T-helper 2 cell treated with Interferon-gamma antibody and Interleukin-4, amounts not matched to agents 5 μg/mL and 100 μg/mL, for 36 hours (primary cell): ENCODE measurements around the gene KATNB1.
"Not testable (repeated sequence)": the region's sequence is repeated elsewhere in the genome, so short reads cannot be mapped to it uniquely, and the experiment has no call there.

Experiments
- DNase-seq: peaks from one replicate; pipeline ENCODE4 v3.0.0; 2021; ENCODE audit warnings: low spot score
- H3K27ac Mint-ChIP-seq: one replicate; pipeline ENCODE4 v1.8.0; 2021; ENCODE audit warnings: mild to moderate bottlenecking, mixed read lengths
- H3K27me3 Mint-ChIP-seq: one replicate; pipeline ENCODE4 v1.8.0; 2021; ENCODE audit warnings: low read depth, mixed read lengths
- H3K36me3 Mint-ChIP-seq: one replicate; pipeline ENCODE4 v1.8.0; 2021; ENCODE audit warnings: low read depth, mixed read lengths
- H3K4me1 Mint-ChIP-seq: one replicate; pipeline ENCODE4 v1.8.0; 2021; ENCODE audit warnings: low read depth, mixed read lengths
- H3K4me3 Mint-ChIP-seq: one replicate; pipeline ENCODE4 v1.8.0; 2022; ENCODE audit warnings: mild to moderate bottlenecking, moderate library complexity, mixed read lengths
- H3K9me3 Mint-ChIP-seq: one replicate; pipeline ENCODE4 v1.8.0; 2021; ENCODE audit warnings: mixed read lengths

The KATNB1 gene

DNA sequence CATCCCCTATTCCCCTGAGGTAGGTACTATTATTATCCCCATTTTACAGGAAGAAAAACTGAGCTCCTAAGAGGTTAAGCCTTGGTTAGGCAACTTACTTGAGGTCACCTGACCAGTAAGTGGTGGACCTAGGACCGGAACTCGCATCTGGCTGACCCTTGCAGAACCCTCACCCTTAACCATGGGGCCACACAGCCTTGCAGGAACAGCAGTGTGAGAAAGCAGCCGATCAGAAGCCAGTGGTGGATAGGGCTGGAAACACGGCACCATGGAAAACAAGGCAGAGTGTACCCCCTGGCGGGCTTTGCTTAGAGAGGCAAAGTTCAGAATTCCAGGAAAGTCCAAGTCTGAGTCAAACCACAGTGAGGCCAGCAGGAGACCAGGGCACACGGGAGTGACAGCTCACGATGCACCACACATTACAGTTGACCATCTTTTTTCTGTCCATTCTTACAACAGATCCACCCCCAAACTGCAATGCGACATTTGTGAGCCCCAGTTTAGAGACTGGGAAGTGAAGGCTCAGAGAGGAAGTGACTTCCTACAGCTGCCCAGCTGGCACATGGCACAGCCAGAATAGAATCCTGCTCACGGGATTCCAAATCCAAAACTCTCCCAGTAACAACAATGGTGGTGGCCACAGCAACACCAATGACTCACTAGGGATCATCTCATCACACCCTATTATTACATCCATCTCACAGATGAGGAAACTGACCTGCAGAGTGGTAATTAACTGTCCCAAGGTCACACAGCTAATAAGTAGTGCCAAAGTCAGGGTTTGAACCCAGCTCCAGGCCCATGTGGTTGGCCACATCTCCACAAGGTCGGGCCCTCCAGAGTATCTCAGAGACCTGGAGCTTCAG lies 46.4 kb downstream of the KATNB1 start:
- H3K27ac Mint-ChIP-seq, result no peak overlapping the region
- H3K4me3 Mint-ChIP-seq, result no peak overlapping the region
- peaks cover 2% of the 10 kb centered on the region for H3K27me3 Mint-ChIP-seq
- no peak for DNase-seq
- H3K36me3 Mint-ChIP-seq, result no peaks in the 10 kb centered on the region
- H3K4me1 Mint-ChIP-seq, result no peaks in the 10 kb centered on the region
- H3K9me3 Mint-ChIP-seq, result no peaks in the 10 kb centered on the region

DNA sequence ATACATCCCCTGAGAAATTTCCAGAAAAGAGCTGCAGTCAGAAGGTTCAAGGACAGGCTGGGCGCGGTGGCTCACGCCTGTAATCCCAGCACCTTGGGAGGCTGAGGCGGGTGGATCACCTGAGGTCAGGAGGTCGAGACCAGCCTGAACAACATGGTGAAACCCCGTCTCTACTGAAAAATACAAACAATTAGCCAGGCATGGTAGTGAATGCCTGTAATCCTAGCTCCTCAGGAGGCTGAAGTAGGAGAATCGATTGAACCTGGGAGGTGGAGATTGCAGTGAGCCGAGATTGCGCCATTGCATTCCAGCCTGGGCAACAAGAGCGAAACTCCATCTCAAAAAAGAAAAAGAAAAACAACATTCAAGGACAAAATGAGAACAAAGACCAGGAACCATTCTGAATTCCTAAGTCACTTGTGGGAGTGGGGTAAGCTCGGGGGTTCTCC lies 47.1 kb downstream of the KATNB1 start:
- H3K36me3 Mint-ChIP-seq, H3K27me3 Mint-ChIP-seq, H3K27ac Mint-ChIP-seq, H3K4me3 Mint-ChIP-seq, H3K4me1 Mint-ChIP-seq, DNase-seq, H3K9me3 Mint-ChIP-seq: not testable (repeated sequence)

DNA sequence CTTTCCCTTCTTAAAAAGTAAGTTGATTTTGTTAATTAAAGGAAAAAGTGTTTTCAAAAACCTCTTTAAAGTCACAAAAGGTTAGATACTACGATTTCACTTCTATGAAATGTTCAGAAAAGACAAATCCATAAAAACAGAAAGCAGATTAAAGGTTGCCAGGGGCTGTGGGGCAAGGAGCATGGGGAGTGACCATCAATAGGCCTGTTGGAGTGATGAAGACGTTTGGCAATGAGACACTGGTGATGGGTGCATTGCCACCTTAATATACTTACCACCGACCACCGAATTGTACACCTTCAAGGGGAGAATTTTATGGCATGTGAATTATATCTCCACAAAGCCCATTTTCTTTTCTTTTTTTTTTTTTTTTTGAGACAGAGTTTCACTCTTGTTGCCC lies 47.5 kb downstream of the KATNB1 start:
- H3K27me3 Mint-ChIP-seq, result peaks cover 2% of the 10 kb centered on the region
- H3K4me3 Mint-ChIP-seq, result no peak overlapping the region
- no peaks in the 10 kb centered on the region for H3K9me3 Mint-ChIP-seq
- H3K27ac Mint-ChIP-seq, result no peak overlapping the region
- H3K4me1 Mint-ChIP-seq, result no peaks in the 10 kb centered on the region
- no peaks in the 10 kb centered on the region for H3K36me3 Mint-ChIP-seq
- no peak for DNase-seq

DNA sequence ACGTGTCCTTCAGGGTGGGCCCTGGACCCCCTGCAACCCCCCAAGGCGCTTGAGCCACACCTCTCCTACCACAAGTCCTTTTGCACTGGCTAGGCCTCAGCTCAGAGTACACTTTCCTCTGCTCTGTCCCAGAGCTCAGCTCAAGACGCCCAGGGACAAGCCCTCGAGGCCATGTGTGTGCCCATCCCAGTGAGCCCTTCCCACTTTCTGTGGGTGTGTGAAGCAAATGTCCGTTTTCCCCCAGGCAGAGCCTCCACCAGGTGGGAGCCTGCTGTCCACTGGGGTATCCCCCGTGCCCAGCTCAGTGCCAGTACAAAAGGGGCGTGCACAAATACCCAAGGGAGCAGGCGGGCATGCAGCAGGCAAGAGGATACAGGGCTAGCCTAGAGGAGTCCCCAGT lies 48.3 kb downstream of the KATNB1 start:
- Mint-ChIP-seq H3K36me3 (no peaks in the 10 kb centered on the region), H3K4me3 (no peak overlapping the region), H3K27ac (no peak overlapping the region), H3K9me3 (no peaks in the 10 kb centered on the region), H3K27me3 (peaks cover 2% of the 10 kb centered on the region), H3K4me1 (no peaks in the 10 kb centered on the region)
- DNase-seq, result no peak

DNA sequence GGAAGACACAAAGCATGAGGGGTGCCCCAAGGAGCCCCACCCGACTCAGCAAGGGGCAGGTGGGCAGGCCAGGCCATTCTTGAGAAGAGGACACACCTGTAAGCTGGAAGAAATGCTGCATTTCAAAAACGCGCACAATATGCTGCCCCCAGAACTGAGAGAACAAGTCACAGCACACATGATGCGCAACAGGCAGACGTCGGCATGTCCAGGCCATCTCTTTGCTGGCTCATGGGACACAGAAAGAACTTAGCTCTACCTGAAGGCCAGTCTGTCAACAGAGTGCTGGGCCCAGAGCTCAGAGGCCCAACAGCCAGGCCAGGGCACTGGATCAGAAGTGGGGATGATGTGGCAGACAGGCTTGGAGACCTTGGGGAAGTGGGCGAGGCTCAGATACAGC lies 48.8 kb downstream of the KATNB1 start:
- Mint-ChIP-seq H3K27ac (no peak overlapping the region), H3K36me3 (no peaks in the 10 kb centered on the region)

DNA sequence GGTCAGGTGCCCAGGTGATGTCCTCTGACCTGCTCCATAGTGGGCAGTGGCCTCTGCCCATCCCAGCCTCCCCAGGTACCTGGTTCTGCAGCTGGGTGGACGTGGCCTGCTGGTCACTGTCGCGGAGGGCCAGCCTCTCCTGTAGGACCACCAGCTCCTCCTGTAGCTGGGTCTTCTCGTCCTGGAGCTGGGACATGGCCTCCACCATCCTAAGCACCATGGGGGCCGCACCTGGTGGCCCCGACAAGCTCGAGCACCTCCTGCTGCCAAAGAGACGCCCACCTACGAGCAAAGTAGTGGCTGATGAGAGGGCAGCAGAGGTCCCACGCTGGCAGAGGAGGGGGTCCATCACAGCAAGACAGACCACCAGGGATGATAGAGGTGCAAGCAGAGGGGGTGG lies 49.8 kb downstream of the KATNB1 start:
- no peak overlapping the region for H3K4me3 Mint-ChIP-seq
- no peaks in the 10 kb centered on the region for H3K36me3 Mint-ChIP-seq
- DNase-seq, result no peak
- peaks cover 2% of the 10 kb centered on the region for H3K27me3 Mint-ChIP-seq
- H3K27ac Mint-ChIP-seq, result no peak overlapping the region
- no peaks in the 10 kb centered on the region for H3K9me3 Mint-ChIP-seq
- H3K4me1 Mint-ChIP-seq, result no peaks in the 10 kb centered on the region

More for the DNA sequence above, 48.8 kb downstream of the KATNB1 start:
- no peak overlapping the region for H3K4me3 Mint-ChIP-seq
- H3K4me1 Mint-ChIP-seq, result no peaks in the 10 kb centered on the region
- peaks cover 2% of the 10 kb centered on the region for H3K27me3 Mint-ChIP-seq
- no peaks in the 10 kb centered on the region for H3K9me3 Mint-ChIP-seq
- DNase-seq, result no peak

DNA sequence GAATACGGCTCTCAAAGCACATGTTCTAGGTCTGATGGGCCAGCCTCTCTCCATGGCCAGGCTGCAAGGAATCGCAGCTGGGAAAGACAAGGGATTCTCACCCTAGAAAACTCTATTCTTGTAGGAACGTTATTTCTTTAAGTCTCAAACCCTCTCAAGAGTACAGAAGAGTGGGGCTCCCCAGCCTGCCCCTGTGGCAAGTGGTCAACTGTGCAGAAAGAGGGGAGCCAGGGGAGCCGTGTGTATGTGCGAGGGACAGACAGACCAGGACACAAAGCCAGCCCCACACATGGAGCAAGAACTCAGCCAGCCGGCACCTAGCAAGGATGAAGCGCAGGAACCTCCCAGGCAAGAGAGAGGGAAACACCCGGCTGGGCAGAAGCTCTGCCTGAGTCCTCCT lies 50.4 kb downstream of the KATNB1 start:
- no peaks in the 10 kb centered on the region for H3K36me3 Mint-ChIP-seq
- no peak overlapping the region for H3K27ac Mint-ChIP-seq
- H3K27me3 Mint-ChIP-seq, result peaks cover 2% of the 10 kb centered on the region
- no peak for DNase-seq
- H3K4me1 Mint-ChIP-seq, result no peaks in the 10 kb centered on the region
- no peak overlapping the region for H3K4me3 Mint-ChIP-seq
- H3K9me3 Mint-ChIP-seq, result no peaks in the 10 kb centered on the region

DNA sequence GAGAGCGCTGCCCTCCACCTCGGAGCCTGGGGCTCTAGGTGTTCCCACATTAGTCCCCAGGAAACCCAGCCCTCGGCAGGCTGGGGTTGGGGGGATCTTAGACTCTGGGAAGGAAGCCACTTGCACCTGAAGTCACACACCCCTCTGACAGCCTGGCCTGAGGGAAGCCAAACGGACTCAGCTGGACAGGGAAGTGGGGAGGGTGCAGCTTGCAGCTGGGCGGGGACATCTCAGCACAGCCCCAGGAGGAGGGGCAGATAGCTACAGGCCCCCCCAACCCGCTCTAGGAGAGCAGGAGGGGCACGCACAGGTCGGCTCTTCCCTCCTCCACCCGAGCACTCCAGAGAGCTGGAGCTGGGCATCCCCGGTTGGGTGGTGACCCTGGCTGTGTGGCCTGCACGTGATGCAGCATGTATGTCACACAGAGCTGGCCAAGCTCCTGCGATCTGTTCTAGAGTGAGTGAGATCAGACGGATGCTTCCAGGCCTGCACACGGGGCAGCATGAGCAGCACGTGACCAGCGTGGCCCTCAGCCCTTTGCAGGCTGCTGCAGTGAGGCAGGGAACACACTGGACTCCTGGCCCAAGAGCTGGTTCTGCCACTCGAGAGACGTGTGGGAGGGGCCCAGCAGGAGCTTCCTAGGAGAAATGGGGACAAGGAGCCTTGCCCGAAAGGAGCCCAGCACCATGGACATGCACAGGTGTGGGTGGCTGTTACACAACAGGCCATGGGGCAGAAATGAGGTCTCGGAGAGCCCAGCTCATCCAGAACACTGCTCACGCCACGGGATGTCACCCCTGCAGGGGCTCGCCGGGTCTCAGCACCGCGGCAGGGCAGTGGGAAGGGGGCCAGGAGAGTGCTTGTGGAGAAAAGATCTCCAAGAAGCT lies 51.3 kb downstream of the KATNB1 start:
- peaks cover 2% of the 10 kb centered on the region for H3K27me3 Mint-ChIP-seq
- no peak overlapping the region for H3K4me3 Mint-ChIP-seq

DNA sequence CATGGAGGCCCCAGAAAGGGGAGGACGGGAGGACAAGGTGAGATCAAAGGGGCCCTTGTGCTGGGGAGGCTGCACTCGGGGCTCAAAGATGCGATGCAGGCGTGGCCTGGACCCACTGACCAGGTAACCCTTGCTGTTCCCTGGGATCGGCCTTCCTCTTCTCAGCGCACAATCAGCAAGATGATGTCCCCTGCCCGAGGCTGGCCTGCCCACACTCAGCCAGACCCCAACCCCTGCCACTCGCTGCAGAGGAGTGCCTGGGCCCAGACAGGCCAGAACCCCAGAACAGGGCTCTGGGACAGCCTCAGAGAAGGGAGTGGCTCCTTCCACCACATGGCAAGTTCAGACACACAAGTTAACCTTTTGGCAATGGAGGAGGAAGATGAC lies 51.9 kb downstream of the KATNB1 start:
- Mint-ChIP-seq H3K9me3 (no peaks in the 10 kb centered on the region), H3K4me1 (no peaks in the 10 kb centered on the region), H3K4me3 (no peak overlapping the region), H3K27me3 (peaks cover 2% of the 10 kb centered on the region), H3K27ac (no peak overlapping the region), H3K36me3 (no peaks in the 10 kb centered on the region)
- no peak for DNase-seq

More for the DNA sequence above, 51.3 kb downstream of the KATNB1 start:
- no peak overlapping the region for H3K27ac Mint-ChIP-seq
- DNase-seq, result no peak
- no peaks in the 10 kb centered on the region for H3K36me3 Mint-ChIP-seq
- no peaks in the 10 kb centered on the region for H3K4me1 Mint-ChIP-seq
- no peaks in the 10 kb centered on the region for H3K9me3 Mint-ChIP-seq

DNA sequence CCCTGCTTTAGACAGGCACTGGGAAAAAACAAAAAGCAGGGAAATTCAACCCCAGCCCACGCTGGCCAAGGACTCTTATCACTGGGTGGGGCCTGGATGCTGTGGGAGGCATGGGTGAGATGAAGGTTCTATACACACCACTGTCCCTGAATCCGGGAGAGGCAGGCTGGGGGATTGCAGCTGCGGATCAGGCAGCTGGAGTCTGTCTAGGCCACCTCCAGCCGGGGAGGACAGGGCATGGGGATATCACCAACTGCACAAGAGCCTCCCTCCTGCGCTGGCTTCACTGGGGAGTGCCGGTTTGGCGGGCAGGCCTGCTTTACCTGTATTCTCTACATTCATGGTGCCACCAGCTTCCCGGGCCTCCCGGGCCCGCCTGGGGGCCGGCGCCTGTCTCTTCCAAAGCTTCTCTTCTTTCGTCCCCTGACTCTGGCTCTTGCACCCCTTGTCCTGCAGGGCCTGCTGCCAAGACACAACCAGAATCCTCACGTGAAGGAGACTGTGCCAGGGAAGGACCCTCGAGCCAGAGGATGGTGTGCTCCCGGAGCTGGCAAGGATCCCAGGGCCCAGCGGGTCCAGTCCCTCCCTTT lies 52.8 kb downstream of the KATNB1 start:
- Mint-ChIP-seq H3K4me3 (no peak overlapping the region), H3K27ac (no peak overlapping the region), H3K36me3 (no peaks in the 10 kb centered on the region), H3K9me3 (no peaks in the 10 kb centered on the region), H3K27me3 (peaks cover 2% of the 10 kb centered on the region), H3K4me1 (no peaks in the 10 kb centered on the region)
- DNase-seq, result no peak

DNA sequence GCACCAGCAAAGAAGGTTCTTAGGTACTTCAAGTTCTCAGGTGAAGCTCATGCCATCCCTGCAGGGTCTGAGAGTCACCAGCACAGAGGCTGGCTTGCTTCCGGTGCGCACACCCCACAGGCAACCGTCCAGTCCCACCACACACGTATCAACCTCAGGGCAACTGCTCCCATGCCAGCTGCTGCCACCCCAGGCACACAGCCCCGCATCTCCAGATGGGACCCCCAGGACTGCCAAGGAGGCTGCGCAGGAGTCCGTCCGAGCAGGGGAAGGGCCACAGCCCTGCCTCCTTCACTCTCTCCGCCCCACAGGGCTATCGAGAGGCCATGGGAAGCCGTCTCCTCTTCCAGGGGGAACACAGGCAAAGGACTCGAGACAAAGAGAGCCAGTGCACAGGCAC lies 53.4 kb downstream of the KATNB1 start:
- H3K4me1 Mint-ChIP-seq, result no peaks in the 10 kb centered on the region
- H3K27me3 Mint-ChIP-seq, result peaks cover 2% of the 10 kb centered on the region
- H3K9me3 Mint-ChIP-seq, result no peaks in the 10 kb centered on the region
- H3K36me3 Mint-ChIP-seq, result no peaks in the 10 kb centered on the region
- DNase-seq, result no peak
- H3K4me3 Mint-ChIP-seq, result no peak overlapping the region
- no peak overlapping the region for H3K27ac Mint-ChIP-seq

DNA sequence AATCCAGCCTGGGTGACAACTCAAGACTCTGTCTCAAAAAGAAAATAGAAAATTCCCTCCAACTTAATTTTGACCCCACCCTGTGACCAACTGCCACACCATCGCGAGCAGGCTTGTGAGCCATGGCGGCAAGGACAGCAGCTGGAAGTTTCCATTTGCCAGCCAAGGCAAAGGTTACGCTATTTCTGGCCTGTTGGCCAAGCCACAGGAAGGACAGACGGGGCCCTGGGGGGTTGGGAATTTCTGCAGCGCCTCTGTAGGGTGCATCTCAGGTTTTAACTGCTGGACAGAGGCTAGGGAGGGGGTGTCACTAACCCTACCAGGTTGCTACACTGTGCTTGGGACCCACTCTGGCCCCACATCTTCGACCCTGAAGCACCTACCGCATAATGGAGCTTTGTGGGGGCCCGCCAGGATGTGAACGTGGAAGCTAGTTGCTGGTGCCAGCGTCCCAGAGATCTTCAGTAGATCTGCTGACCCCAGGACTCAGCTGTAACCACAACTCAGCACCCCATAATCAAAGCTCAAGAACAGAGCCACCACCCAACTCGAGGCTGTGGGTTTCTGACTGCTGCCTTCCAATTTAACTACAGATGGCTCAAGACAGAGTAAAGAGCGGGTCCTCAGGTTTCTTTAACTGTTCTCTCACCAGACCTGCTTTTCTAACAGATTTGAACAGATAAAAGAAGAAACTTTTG lies 55.8 kb downstream of the KATNB1 start:
- Mint-ChIP-seq H3K4me1 (no peaks in the 10 kb centered on the region), H3K4me3 (no peak overlapping the region), H3K9me3 (no peaks in the 10 kb centered on the region), H3K27me3 (peaks cover 2% of the 10 kb centered on the region), H3K36me3 (no peaks in the 10 kb centered on the region), H3K27ac (no peak overlapping the region)
- no peak for DNase-seq

DNA sequence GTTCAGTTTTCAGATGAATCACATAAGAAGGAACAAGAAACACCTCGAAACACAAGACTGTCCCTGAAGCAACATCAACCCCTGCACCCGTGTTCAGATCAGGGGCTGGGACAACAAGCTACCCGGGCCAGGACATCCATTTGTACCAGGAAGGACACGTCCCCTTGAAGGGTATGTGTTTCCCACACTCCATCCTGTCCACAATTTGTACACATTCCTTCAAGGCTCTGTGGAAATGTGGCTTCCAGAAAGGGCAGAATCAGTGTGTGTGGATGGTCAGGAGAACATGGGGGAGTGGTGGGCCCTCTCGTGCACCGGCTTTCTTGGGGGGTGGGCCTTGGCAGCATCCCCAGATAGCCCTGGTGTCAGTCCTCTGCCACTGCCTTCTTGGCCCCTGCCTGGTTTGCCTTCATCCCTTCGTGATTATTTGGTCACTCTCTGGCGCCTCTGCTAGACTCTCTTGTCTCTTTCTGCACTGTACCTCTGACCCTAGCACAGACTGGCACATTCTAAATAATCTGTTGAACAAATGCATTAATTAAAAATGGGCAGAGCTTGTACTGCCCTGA lies 56.4 kb downstream of the KATNB1 start:
- H3K4me1 Mint-ChIP-seq, result no peaks in the 10 kb centered on the region
- H3K27ac Mint-ChIP-seq, result no peak overlapping the region
- no peak overlapping the region for H3K4me3 Mint-ChIP-seq
- DNase-seq, result no peak
- H3K36me3 Mint-ChIP-seq, result no peaks in the 10 kb centered on the region
- H3K27me3 Mint-ChIP-seq, result peaks cover 5% of the 10 kb centered on the region
- no peaks in the 10 kb centered on the region for H3K9me3 Mint-ChIP-seq
